KOPT-K1 (cell line): Measurements from ENCODE around the gene ZFYVE27.

ENCODE experiments used
- H3K27ac ChIP-seq: fragments of 200-600 bp; sonication (generic); 2 replicates; pipeline ENCODE4 v1.5.1; 2016; ENCODE audit warnings: antibody characterized with exemption, mild to moderate bottlenecking, low read depth, low read length; ENCODE audit not compliant: poor library complexity, severe bottlenecking
- H3K36me3 ChIP-seq: fragments of 200-600 bp; sonication (generic); 2 replicates; pipeline ENCODE4 v1.5.1; 2017; ENCODE audit warnings: antibody characterized with exemption, mild to moderate bottlenecking, low read length, moderate library complexity; ENCODE audit not compliant: insufficient read depth
- H3K9me3 ChIP-seq: fragments of 200-600 bp; sonication (generic); 2 replicates; pipeline ENCODE4 v1.5.1; 2017; ENCODE audit warnings: antibody characterized with exemption, low read length, mild to moderate bottlenecking; ENCODE audit not compliant: insufficient read depth, poor library complexity, severe bottlenecking

Gene ZFYVE27

GRCh38 chr10:97768322-97769315, 31.7 kb downstream of the ZFYVE27 start:
- no peaks in the 10 kb centered on the region for H3K9me3 ChIP-seq

GRCh38 chr10:97770255-97770654, 33.3 kb downstream of the ZFYVE27 start:
- Histone ChIP-seq H3K9me3 (no peaks in the 10 kb centered on the region), H3K36me3 (no peaks in the 10 kb centered on the region; the same call in 1 of the 2 replicates), H3K27ac (no peak overlapping the region)

More at GRCh38 chr10:97768322-97769315, 31.7 kb downstream of the ZFYVE27 start:
- H3K36me3 ChIP-seq, result no peaks in the 10 kb centered on the region; the same call in 1 of the 2 replicates
- H3K27ac ChIP-seq, result no peak overlapping the region

- Histone ChIP-seq H3K27ac (no peak overlapping the region), H3K9me3 (no peaks in the 10 kb centered on the region), H3K36me3 (no peaks in the 10 kb centered on the region; the same call in 1 of the 2 replicates)
Observed at GRCh38 chr10:97771055-97771891, 34.3 kb downstream of the ZFYVE27 start.

DNA sequence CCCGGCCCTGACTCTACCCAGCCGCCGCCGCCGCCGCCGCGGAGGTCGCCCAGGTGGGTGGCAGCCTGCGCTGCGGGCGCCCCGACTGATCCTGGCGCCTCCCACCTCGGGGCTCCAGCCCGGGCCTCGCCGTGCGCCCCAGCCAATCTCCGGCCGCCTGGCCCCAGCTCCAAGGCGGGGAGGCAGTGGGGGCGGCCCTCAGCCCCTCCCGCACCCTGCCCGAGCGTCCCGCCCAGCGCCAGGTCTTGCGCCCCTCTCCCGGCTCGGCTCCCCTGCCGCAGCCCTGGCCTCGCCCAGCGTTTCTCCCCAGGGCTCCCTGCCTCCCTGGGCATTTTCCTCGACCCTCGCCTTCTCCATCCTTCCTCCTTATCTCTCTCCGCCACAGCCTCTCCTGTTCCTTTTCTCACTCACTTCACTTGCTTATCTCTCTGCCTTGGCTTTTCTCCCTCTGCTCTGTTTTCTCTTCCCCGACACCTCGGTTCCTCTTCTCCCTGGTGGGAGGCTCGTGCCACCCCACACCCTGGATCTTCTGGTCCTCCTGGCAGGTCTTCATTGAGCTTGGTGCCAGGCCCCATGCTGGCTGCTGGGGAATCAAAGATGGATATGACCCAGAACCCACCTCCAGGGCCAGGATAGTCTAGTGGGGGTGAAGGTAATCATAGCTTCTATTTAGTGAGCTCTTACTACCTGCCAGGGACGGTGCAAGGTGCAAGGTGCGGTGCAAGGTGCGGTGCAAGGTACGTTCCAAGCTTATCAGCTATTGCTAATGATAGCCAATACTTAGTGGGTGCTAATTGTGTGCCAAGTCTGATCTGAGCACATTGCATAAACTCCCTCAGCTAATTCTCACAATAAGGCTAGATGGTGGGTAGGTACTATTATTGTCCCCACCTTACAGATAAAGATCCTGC, 35.2 kb downstream of the ZFYVE27 start, which contains the start of gene SFRP5:
Gene SFRP5 (minus strand): TSS at position 87 of the 911 bp plus-strand sequence. CDS start 166 bp downstream, outside the sequence.
- Histone ChIP-seq H3K36me3 (no peaks in the 10 kb centered on the region), H3K27ac (no peak within 1 kb of the TSS), H3K9me3 (no peaks in the 10 kb centered on the region)

- Histone ChIP-seq H3K36me3 (no peaks in the 10 kb centered on the region), H3K9me3 (no peaks in the 10 kb centered on the region), H3K27ac (no peak overlapping the region)
Observed at GRCh38 chr10:97773096-97773495, 36.2 kb downstream of the ZFYVE27 start.

DNA sequence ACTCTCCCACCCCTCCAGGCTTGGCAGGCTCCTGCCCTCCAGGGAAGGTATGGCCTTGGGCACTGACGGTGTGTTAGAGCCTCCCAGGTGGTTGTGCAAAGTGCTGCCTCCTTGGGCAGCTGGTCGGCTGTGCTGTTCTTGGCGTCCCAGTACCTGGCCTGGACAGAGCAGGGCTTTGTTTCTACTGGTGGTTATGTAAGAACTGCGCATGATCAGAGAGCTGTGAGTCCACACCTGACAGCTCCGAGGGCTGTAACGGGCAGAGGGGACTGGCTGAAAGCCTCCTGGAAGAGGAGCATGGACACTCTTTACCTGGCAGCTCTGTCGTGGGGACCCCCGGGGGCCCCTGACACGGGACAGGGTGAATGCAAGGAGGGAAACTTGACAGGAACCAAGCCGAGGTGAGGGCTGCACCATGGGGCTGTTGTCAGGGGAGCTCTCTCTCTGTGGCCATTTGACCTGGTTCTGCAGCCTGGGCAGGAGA, 37.9 kb downstream of the ZFYVE27 start:
- Histone ChIP-seq H3K9me3 (no peaks in the 10 kb centered on the region), H3K27ac (no peak overlapping the region), H3K36me3 (no peaks in the 10 kb centered on the region)

DNA sequence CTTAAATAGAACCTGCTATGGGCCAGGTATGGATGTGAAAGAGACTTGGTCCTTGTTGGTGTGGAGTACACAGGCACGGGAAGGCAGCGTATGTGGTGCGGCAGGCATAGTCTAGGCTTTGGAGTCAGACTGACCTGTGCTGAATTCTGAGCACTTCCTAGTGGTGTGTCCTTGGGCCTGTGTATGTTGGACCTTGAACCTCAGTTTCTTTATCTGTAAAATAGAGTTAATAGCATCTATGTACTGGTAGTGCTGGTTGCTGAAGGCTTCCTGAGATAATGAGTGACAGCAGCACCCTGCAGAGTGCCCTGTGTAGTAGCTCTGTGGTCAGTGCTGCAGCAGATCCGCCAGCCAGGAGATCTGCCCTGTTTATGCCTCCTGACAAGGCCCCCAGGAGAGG, 40.2 kb downstream of the ZFYVE27 start:
- Histone ChIP-seq H3K9me3 (no peaks in the 10 kb centered on the region), H3K27ac (no peak overlapping the region), H3K36me3 (no peaks in the 10 kb centered on the region)

- no peaks in the 10 kb centered on the region for H3K36me3 ChIP-seq
- no peaks in the 10 kb centered on the region for H3K9me3 ChIP-seq
- no peak overlapping the region for H3K27ac ChIP-seq
Observed at GRCh38 chr10:97778452-97779302, 41.7 kb downstream of the ZFYVE27 start.

DNA sequence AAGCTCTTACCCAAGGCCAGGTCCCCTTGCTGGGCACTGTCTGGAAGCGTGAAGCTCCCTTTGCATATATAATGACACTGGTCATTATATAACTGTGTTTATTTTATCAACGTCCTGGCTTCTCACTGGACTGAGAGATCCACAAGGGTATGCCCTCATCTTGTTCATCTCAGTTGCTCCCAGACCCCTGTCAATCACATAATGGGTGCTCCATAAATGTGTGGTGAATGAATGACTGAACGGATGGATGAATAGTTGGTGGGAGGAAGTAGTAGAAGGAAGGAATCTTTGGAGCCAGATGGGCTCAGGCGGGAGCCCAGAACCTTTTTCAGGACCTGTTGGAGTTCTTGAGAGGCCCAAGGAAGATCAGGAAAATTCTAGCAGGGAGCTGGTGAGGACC, 42.6 kb downstream of the ZFYVE27 start:
- Histone ChIP-seq H3K36me3 (no peaks in the 10 kb centered on the region), H3K27ac (no peak overlapping the region), H3K9me3 (no peaks in the 10 kb centered on the region)

- Histone ChIP-seq H3K9me3 (no peaks in the 10 kb centered on the region), H3K27ac (no peak overlapping the region), H3K36me3 (no peaks in the 10 kb centered on the region)
Observed at GRCh38 chr10:97779975-97780374, 43.0 kb downstream of the ZFYVE27 start.

DNA sequence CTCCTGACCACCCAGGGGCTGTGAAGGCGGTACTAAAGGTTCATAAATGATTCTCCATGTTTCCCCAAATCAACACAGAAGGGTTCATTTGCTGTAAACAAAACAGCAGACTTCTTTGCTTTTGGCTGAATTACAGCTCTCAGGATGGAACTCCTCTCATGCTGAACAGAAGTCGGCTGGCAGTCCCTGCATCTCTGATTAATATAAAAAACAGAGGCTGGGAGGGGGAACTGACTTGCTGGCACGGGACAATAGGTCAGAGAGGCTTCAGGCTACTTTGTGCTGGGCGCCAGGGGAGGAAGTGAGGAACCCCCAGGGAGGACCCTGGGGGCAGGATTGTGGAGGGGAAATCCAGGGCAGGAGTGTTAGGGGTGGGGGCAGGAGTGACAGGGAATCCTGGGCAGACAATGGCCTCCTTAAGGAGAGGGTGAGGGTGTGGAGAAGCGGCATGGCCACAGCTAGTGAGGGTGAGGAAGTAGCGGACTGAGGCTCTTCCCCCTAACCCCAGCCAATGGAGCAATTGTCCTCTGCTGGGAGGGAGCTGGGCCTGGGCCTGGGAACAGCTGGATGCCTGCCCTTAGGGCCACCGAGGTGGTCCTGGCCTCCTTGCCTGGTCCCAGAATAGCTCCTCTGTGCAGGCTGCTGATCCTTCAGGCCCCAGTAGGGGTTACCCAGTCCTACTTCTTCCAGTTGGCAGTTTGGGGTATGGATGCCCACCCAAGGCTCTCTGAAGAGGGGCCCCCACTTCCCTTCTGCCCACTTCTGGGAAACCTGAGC, 44.1 kb downstream of the ZFYVE27 start:
- no peak overlapping the region for H3K27ac ChIP-seq
- no peaks in the 10 kb centered on the region for H3K36me3 ChIP-seq
- H3K9me3 ChIP-seq, result no peaks in the 10 kb centered on the region

DNA sequence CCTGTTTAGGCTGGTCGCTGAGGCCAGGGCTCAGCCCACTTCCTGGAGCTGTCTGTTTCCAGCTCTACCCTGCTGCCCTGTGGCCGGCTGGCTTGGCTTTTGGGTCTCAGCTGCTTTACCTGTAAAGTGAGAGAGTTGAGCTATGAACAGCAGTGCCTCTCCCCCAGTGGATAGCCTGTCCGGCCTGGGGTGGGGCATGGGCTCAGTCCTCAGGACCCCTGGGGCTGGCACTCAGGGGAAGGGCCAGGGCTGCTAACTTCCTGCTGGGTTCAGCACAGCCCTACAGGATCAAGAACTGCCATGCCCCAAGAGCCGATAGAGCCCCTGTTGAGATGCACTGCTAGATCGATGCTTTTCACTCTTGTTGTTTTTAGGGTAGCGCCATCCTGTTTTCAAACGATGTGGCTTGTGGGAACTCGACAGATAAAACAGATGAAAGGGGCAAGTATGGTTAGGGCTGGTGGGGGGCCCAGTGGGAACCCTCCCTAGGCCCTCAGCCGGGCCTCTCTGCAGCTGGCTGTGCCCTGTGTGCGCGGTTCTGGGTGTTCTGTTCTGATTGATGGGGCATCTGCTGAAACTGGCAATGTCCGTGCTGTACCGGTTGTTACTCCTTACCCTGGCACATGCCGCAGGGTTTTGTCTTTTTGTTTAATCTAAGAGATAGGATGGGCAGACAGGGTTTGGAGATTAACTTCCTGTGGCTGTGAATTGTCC, 44.8 kb downstream of the ZFYVE27 start:
- H3K27ac ChIP-seq, result no peak overlapping the region
- no peaks in the 10 kb centered on the region for H3K9me3 ChIP-seq
- H3K36me3 ChIP-seq, result no peaks in the 10 kb centered on the region
